Choroid plexus epithelial cell (primary cell): ENCODE results near the gene GDF11.

Experiments used
- DNase-seq: peaks from one replicate; pipeline ENCODE4 v3.0.0-alpha.2; 2010; ENCODE audit warnings: low read depth
- H3K4me3 ChIP-seq: 2 replicates; pipeline ENCODE4 v1.5.1; 2011; ENCODE audit warnings: low read depth, mild to moderate bottlenecking, control low read depth, low read length, moderate library complexity
- CTCF ChIP-seq: conservative IDR thresholded peaks from 2 replicates; pipeline ENCODE4 v1.5.1; 2011; ENCODE audit warnings: low read depth, mild to moderate bottlenecking, control low read depth, inconsistent platforms, low read length, moderate library complexity

GDF11 gene

GRCh38 chr12:55742719-55743405 lies at the start of gene GDF11:
TSS of gene GDF11 (plus strand) at chr12:55743122. CDS start at chr12:55743317, 195 bp downstream.
- H3K4me3 ChIP-seq, result peak within 1 kb of the TSS; percentile 70
- no peak for TF ChIP-seq CTCF
- DNase-seq, result peak; percentile 71

- DNase-seq, result no peak
- no peak for TF ChIP-seq CTCF
- H3K4me3 ChIP-seq, result no peak overlapping the region
These were observed 49.4 kb upstream of the GDF11 start for GRCh38 chr12:55693323-55694187.

GRCh38 chr12:55694188-55694515 lies 48.8 kb upstream of the GDF11 start:
- no peak overlapping the region for H3K4me3 ChIP-seq
- TF ChIP-seq CTCF, result no peak
- DNase-seq, result no peak

- no peak for TF ChIP-seq CTCF
- no peak for DNase-seq
- no peak overlapping the region for H3K4me3 ChIP-seq
These were observed 48.3 kb upstream of the GDF11 start for GRCh38 chr12:55694651-55695050.

GRCh38 chr12:55695349-55695748 lies 47.6 kb upstream of the GDF11 start:
- no peak overlapping the region for H3K4me3 ChIP-seq
- no peak for DNase-seq
- no peak for TF ChIP-seq CTCF

- no peak for DNase-seq
- no peak for TF ChIP-seq CTCF
- H3K4me3 ChIP-seq, result no peak overlapping the region
These were observed 46.8 kb upstream of the GDF11 start for GRCh38 chr12:55696141-55696540.
